Psoas muscle (tissue), 8 donors: ENCODE data around the gene ZNF775. TPM values are rescaled to one million over a fixed set of nuclear protein-coding genes. Genes with fewer than 3 reads are reported as not detected.

Experiments
- ATAC-seq, 4 donors: fragments of 200-7000 bp; cut with Tn5 transposase; one replicate each; pipeline ENCODE4 v1.9.1; 2020; ENCODE audit warnings: moderate library complexity in 3 of 4, mild to moderate bottlenecking in 2 of 4
- DNase-seq, 2 donors: peaks; one replicate each; pipeline ENCODE4 v3.0.0-alpha.2; 2020
- H3K27ac ChIP-seq: fragments of 200-600 bp; one replicate; pipeline ENCODE4 v1.8.0; 2022
- H3K27me3 ChIP-seq, 3 donors: fragments of 200-600 bp in 1 of 3; one replicate each; pipeline versions ENCODE4 v1.6.1 to v1.8.0; 2013 to 2022; ENCODE audit warnings: low read length in 2 of 3, mild to moderate bottlenecking in 2 of 3, moderate library complexity in 1 of 3; ENCODE audit not compliant: insufficient read depth in 3 of 3
- H3K36me3 ChIP-seq, 2 donors: fragments of 200-600 bp in 1 of 2; one replicate each; pipeline versions ENCODE4 v1.6.1 to v1.8.0; 2013 to 2022; ENCODE audit warnings: low read depth in 1 of 2, mild to moderate bottlenecking in 1 of 2, moderate library complexity in 1 of 2; ENCODE audit not compliant: insufficient read depth in 1 of 2
- H3K4me1 ChIP-seq: fragments of 200-600 bp; one replicate; pipeline ENCODE4 v1.8.0; 2022
- H3K4me3 ChIP-seq: fragments of 200-600 bp; one replicate; pipeline ENCODE4 v1.8.0; 2022; ENCODE audit warnings: mild to moderate bottlenecking
- H3K9me3 ChIP-seq: fragments of 200-600 bp; one replicate; pipeline ENCODE4 v1.8.0; 2022
- CTCF ChIP-seq: fragments of 200-600 bp; IDR thresholded peaks from one replicate; pipeline ENCODE4 v1.8.0; 2022; ENCODE audit warnings: antibody characterized with exemption
- WGBS, 3 donors: extraction: QIAGEN DNeasy Blood & Tissue Kit; methylation state at CpG; one replicate each; pipeline versions ENCODE4 v1.1.6 to v1.1.7; 2013; 5-methylcytosine and 5-hydroxymethylcytosine counted together
- intact Hi-C, 2 donors: fragments of 100-400 bp; cut with DNase I; formaldehyde crosslinking; loops; one replicate each; pipeline versions ENCODE4 v1.11.0 to v1.14.2; 2022
- polyA plus RNA-seq, 3 donors: library from polyadenylated mRNA; stranded (reverse); fragments of 200-250 nt; gene quantifications; one replicate each; pipeline ENCODE4 v1.2.3, GENCODE V29; 2013
- total RNA-seq, 4 donors: library from RNA; stranded (reverse); fragmentation: NEBNext Ultra II Directional in 2 of 4; extraction: Animal tissue kit (Norgen Biotek cat#: 25700) in 2 of 4; gene quantifications; one replicate each; pipeline versions ENCODE4 v1.2.1 to v1.2.4, GENCODE V29; 2021 to 2023
- donor health status: healthy with polysubstance abuse.
- donor health status: DM: no; HTN: no; CAD: no; lungs with moderate emphysema.
- donor health status: Bipolar disorder and iron deficiency.
- donor health status: healthy.
- donor health status: DM: yes; HTN: yes; CAD: no.
- donor health status: DM: no; HTN: no; CAD: no.
- donor health status: DM: no; HTN: no; CAD: no.
- donor health status: DM: yes; HTN: yes; CAD: no.

ZNF775 gene
- total and polyA plus RNA-seq, 7 donors: 1.6 to 3.8 (median 2.8) TPM

- intact Hi-C loops: loop anchor here in 1 of 2 donors (5.0 kb wide), 1 partner anchor 37 kb away; no protein-coding TSS in a partner anchor
- ATAC-seq: peak in 3 of 4 donors; percentile 13 to 29 (median 19)
- Histone ChIP-seq H3K27me3 (no peaks in the 10 kb centered on the region), H3K4me1 (no peaks in the 10 kb centered on the region), H3K9me3 (no peaks in the 10 kb centered on the region), H3K27ac (no peak overlapping the region), H3K4me3 (no peak overlapping the region), H3K36me3 (no peaks in the 10 kb centered on the region)
- TF ChIP-seq CTCF: no peak
- 25 to 36% (median 34%) methylated on average over 2 of the region's 2 CpGs for WGBS, 3 donors
- no peak for DNase-seq
Measured at GRCh38 chr7:150398965-150399320, 19.8 kb downstream of the ZNF775 start.

GRCh38 chr7:150399421-150400007 is 20.4 kb downstream of the ZNF775 start:
- no peak for TF ChIP-seq CTCF
- H3K9me3 ChIP-seq: no peaks in the 10 kb centered on the region
- 82 to 86% (median 83%) methylated on average over 15 of the region's 15 CpGs for WGBS, 3 donors
- no peaks in the 10 kb centered on the region for H3K27me3 ChIP-seq
- peaks cover 4% of the 10 kb centered on the region for H3K4me1 ChIP-seq
- no peak overlapping the region for H3K27ac ChIP-seq
- H3K4me3 ChIP-seq: no peak overlapping the region
- DNase-seq (no peak), ATAC-seq (no peak)
- intact Hi-C loops: loop anchor here in 1 of 2 donors (5.0 kb wide), 1 partner anchor 37 kb away; no protein-coding TSS in a partner anchor
- H3K36me3 ChIP-seq: no peaks in the 10 kb centered on the region

- H3K36me3 ChIP-seq: no peaks in the 10 kb centered on the region
- H3K9me3 ChIP-seq: no peaks in the 10 kb centered on the region
- H3K4me1 ChIP-seq: peaks cover 4% of the 10 kb centered on the region
- ATAC-seq: no peak
- H3K27ac ChIP-seq: no peak overlapping the region
- 71 to 78% (median 74%) methylated on average over 11 of the region's 11 CpGs for WGBS, 3 donors
- no peak overlapping the region for H3K4me3 ChIP-seq
- TF ChIP-seq CTCF: no peak
- no peaks in the 10 kb centered on the region for H3K27me3 ChIP-seq
- intact Hi-C loops: no loop called here
- DNase-seq: no peak
Measured at GRCh38 chr7:150400008-150400787, 21.1 kb downstream of the ZNF775 start.

- intact Hi-C loops: no loop called here
- no peak for DNase-seq
- no peak for TF ChIP-seq CTCF
- Histone ChIP-seq H3K27me3 (no peaks in the 10 kb centered on the region), H3K4me1 (peaks cover 4% of the 10 kb centered on the region), H3K4me3 (no peak overlapping the region), H3K27ac (no peak overlapping the region), H3K9me3 (no peaks in the 10 kb centered on the region), H3K36me3 (no peaks in the 10 kb centered on the region)
- 80 to 86% (median 83%) methylated on average over 15 of the region's 15 CpGs for WGBS, 3 donors
- ATAC-seq: no peak
Measured at GRCh38 chr7:150400788-150401423, 21.8 kb downstream of the ZNF775 start.
